ENCODE results near the gene TSPAN18.

The TSPAN18 gene

DNA sequence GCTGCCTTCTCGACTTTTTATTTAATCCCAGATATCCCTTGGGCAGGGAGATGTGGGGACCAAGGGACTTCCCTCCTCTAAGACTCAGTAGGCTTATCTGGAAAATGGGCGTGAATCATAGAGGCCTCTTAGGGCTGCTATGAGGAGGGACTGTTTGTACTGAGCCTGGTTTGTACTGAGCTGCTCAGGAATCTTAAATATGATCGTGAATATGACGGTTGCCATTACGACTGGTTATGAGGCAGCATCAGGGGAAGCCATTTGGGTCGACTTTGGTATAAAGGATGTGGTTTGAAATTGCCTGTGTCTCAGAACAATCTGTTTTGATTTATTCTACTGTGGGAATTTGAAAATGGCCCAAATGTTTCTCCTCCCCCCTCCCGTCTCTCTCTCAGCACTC lies 20.6 kb downstream of the TSPAN18 start:
- Histone ChIP-seq H3K36me3 (ENCODE audit: insufficient read depth, insufficient read length, low read length) (peaks cover 47% of the 10 kb centered on the region), H3K4me3 (ENCODE audit: insufficient read length, low read depth) (no peak overlapping the region), H3K9ac (ENCODE audit: insufficient read length, low read depth) (no peak overlapping the region), H3K9me3 (ENCODE audit: insufficient read depth, low read length) (no peaks in the 10 kb centered on the region), H3K27me3 (ENCODE audit: insufficient read depth, insufficient read length) (no peaks in the 10 kb centered on the region), H3K4me1 (ENCODE audit: insufficient read depth, insufficient read length) (peaks cover 14% of the 10 kb centered on the region)
- no peak for DNase-seq (ENCODE audit: low read depth, low spot score)
- TF ChIP-seq ZNF274 (IDR thresholded peaks at IDR 0.05; ENCODE audit: low read depth, low read length) (no peak), SUZ12 (IDR thresholded peaks at IDR 0.05; ENCODE audit: extremely low read depth, insufficient read depth, insufficient read length) (no peak), YY1 (IDR thresholded peaks at IDR 0.05; ENCODE audit: insufficient read depth, insufficient read length) (no peak)

DNA sequence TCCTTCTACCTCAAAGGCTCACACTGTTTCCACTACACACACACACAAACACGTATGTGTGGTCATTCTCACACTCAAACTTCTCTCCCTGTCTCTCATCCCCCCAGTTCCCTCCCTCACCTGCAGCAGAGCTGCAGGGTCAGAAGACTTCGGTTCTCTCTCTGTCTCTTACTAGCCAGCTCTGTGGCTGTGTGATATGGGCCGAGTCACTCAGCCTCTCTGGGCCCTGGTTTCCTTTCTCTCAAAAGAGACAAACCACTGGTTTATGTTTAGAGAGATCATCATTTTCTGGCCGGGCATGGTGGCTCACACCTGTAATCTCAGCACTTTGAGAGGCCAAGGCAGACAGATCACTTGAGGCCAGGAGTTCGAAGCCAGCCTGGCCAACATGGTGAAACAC lies 21.1 kb downstream of the TSPAN18 start:
- TF ChIP-seq SUZ12 (IDR thresholded peaks at IDR 0.05; ENCODE audit: extremely low read depth, insufficient read depth, insufficient read length) (no peak), YY1 (IDR thresholded peaks at IDR 0.05; ENCODE audit: insufficient read depth, insufficient read length) (no peak), ZNF274 (IDR thresholded peaks at IDR 0.05; ENCODE audit: low read depth, low read length) (no peak)
- H3K4me3 ChIP-seq (ENCODE audit: insufficient read length, low read depth) = no peak overlapping the region
- H3K9me3 ChIP-seq (ENCODE audit: insufficient read depth, low read length) = no peaks in the 10 kb centered on the region
- peaks cover 9% of the 10 kb centered on the region for H3K4me1 ChIP-seq (ENCODE audit: insufficient read depth, insufficient read length)
- H3K9ac ChIP-seq (ENCODE audit: insufficient read length, low read depth) = no peak overlapping the region
- H3K36me3 ChIP-seq (ENCODE audit: insufficient read depth, insufficient read length, low read length) = peaks cover 47% of the 10 kb centered on the region
- no peaks in the 10 kb centered on the region for H3K27me3 ChIP-seq (ENCODE audit: insufficient read depth, insufficient read length)
- no peak for DNase-seq (ENCODE audit: low read depth, low spot score)

DNA sequence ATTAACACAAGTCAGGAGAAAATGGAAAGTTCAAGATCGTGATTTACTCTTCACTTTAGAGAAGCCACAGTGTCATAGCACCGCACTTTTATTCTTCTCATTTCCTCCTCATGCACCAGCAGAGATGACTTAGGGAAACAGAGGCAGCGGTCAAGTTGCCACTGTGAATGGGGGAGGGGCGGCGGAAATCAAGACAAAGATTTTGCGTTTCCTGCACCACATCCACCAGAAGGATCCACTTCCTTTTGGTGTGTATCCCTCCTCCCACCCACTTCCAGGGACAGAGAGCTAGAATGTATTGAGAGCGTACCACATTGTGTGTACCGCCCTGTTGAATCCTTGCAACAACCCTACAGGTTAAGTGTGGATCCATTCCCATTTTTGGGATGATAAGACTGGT lies 21.8 kb downstream of the TSPAN18 start:
- TF ChIP-seq YY1 (IDR thresholded peaks at IDR 0.05; ENCODE audit: insufficient read depth, insufficient read length) = no peak
- TF ChIP-seq SUZ12 (IDR thresholded peaks at IDR 0.05; ENCODE audit: extremely low read depth, insufficient read depth, insufficient read length) = no peak
- TF ChIP-seq ZNF274 (IDR thresholded peaks at IDR 0.05; ENCODE audit: low read depth, low read length) = no peak
- H3K9me3 ChIP-seq (ENCODE audit: insufficient read depth, low read length) = no peaks in the 10 kb centered on the region
- no peaks in the 10 kb centered on the region for H3K27me3 ChIP-seq (ENCODE audit: insufficient read depth, insufficient read length)
- H3K9ac ChIP-seq (ENCODE audit: insufficient read length, low read depth) = no peak overlapping the region
- H3K4me3 ChIP-seq (ENCODE audit: insufficient read length, low read depth) = no peak overlapping the region
- peaks cover 5% of the 10 kb centered on the region for H3K4me1 ChIP-seq (ENCODE audit: insufficient read depth, insufficient read length)
- DNase-seq (ENCODE audit: low read depth, low spot score) = no peak
- peaks cover 41% of the 10 kb centered on the region for H3K36me3 ChIP-seq (ENCODE audit: insufficient read depth, insufficient read length, low read length)

- Histone ChIP-seq H3K36me3 (ENCODE audit: insufficient read depth, insufficient read length, low read length) (peaks cover 35% of the 10 kb centered on the region), H3K4me3 (ENCODE audit: insufficient read length, low read depth) (no peak overlapping the region), H3K27me3 (ENCODE audit: insufficient read depth, insufficient read length) (no peaks in the 10 kb centered on the region), H3K9ac (ENCODE audit: insufficient read length, low read depth) (no peak overlapping the region), H3K4me1 (ENCODE audit: insufficient read depth, insufficient read length) (peaks cover 4% of the 10 kb centered on the region), H3K9me3 (ENCODE audit: insufficient read depth, low read length) (no peaks in the 10 kb centered on the region)
- DNase-seq (ENCODE audit: low read depth, low spot score) = no peak
- TF ChIP-seq ZNF274 (IDR thresholded peaks at IDR 0.05; ENCODE audit: low read depth, low read length) (no peak), SUZ12 (IDR thresholded peaks at IDR 0.05; ENCODE audit: extremely low read depth, insufficient read depth, insufficient read length) (no peak), YY1 (IDR thresholded peaks at IDR 0.05; ENCODE audit: insufficient read depth, insufficient read length) (no peak)
Observed at GRCh38 chr11:44749189-44749588, 22.4 kb downstream of the TSPAN18 start.

DNA sequence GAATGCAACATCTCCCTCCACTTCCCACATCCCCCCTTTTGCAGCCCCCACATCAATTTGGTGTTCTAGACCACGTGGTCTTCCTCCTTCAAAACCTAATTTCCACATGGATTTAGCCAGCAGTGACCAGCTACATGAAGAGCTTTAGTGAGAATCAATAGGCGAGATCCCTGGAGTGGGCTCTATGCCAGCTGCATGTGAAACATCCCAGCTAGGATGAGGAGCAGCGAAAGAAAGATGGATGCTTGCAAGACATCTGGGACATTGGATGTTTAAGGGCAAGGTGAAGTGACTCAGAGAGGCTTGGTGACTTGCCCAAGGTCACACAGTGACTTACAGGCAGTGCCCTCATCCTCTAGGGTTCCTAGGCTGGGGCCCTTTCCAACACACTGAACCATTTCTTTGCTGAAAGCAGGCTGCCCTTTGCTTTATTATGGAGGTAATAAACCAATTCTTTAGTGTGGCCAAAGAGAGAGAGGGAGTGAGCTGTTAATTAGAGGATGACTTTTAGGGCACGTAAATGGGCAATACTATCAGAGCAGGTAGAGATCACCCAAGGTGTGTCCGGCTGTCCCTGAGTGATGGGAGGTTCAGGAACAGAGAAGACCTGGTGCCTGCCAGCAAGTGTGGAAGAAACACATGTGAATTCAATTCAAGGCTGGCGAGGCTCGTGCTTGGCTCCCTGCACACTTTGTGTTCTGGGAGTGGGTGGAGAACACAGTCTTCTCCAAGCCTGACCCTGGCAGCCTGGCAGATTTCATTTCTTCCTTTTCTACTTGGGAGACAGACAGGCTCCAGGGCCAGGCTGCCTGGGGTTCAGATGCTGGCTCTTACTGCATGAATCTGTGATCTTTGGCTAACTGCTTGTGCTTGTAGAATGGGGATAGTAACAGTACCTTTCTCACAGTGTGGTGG lies 24.0 kb downstream of the TSPAN18 start:
- peaks cover 22% of the 10 kb centered on the region for H3K36me3 ChIP-seq (ENCODE audit: insufficient read depth, insufficient read length, low read length)
- H3K27me3 ChIP-seq (ENCODE audit: insufficient read depth, insufficient read length) = no peaks in the 10 kb centered on the region
- DNase-seq (ENCODE audit: low read depth, low spot score) = no peak
- peaks cover 21% of the 10 kb centered on the region for H3K4me1 ChIP-seq (ENCODE audit: insufficient read depth, insufficient read length)
- no peaks in the 10 kb centered on the region for H3K9me3 ChIP-seq (ENCODE audit: insufficient read depth, low read length)
- H3K4me3 ChIP-seq (ENCODE audit: insufficient read length, low read depth) = no peak overlapping the region
- TF ChIP-seq YY1 (IDR thresholded peaks at IDR 0.05; ENCODE audit: insufficient read depth, insufficient read length) (no peak), ZNF274 (IDR thresholded peaks at IDR 0.05; ENCODE audit: low read depth, low read length) (no peak), SUZ12 (IDR thresholded peaks at IDR 0.05; ENCODE audit: extremely low read depth, insufficient read depth, insufficient read length) (no peak)
- H3K9ac ChIP-seq (ENCODE audit: insufficient read length, low read depth) = no peak overlapping the region

GRCh38 chr11:44752300-44752699 lies 25.5 kb downstream of the TSPAN18 start:
- peaks cover 21% of the 10 kb centered on the region for H3K4me1 ChIP-seq (ENCODE audit: insufficient read depth, insufficient read length)
- H3K27me3 ChIP-seq (ENCODE audit: insufficient read depth, insufficient read length) = no peaks in the 10 kb centered on the region
- no peak overlapping the region for H3K9ac ChIP-seq (ENCODE audit: insufficient read length, low read depth)
- peaks cover 16% of the 10 kb centered on the region for H3K36me3 ChIP-seq (ENCODE audit: insufficient read depth, insufficient read length, low read length)
- TF ChIP-seq SUZ12 (IDR thresholded peaks at IDR 0.05; ENCODE audit: extremely low read depth, insufficient read depth, insufficient read length) (no peak), YY1 (IDR thresholded peaks at IDR 0.05; ENCODE audit: insufficient read depth, insufficient read length) (no peak), ZNF274 (IDR thresholded peaks at IDR 0.05; ENCODE audit: low read depth, low read length) (no peak)
- peaks cover 8% of the 10 kb centered on the region for H3K9me3 ChIP-seq (ENCODE audit: insufficient read depth, low read length)
- DNase-seq (ENCODE audit: low read depth, low spot score) = no peak
- H3K4me3 ChIP-seq (ENCODE audit: insufficient read length, low read depth) = no peak overlapping the region

DNA sequence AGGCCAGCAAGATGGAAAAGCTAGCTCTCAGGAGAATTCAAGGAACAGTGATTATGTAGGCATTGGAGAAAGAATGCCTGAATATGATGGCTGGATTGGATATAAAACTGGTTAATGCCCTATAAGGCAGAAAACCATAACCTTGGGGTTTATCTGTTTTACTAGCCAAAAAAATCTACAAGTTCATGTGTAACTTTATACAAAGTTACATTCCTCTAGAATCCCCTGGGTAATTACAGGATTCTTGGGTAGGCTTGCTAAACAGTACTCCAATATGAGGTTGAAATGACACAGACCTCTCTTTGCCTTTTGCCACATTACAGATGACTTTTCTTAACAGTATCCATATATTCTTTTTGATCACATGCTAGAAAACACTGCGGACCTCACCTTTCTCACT lies 26.0 kb downstream of the TSPAN18 start:
- no peak overlapping the region for H3K4me3 ChIP-seq (ENCODE audit: insufficient read length, low read depth)
- TF ChIP-seq YY1 (IDR thresholded peaks at IDR 0.05; ENCODE audit: insufficient read depth, insufficient read length) (no peak), ZNF274 (IDR thresholded peaks at IDR 0.05; ENCODE audit: low read depth, low read length) (no peak), SUZ12 (IDR thresholded peaks at IDR 0.05; ENCODE audit: extremely low read depth, insufficient read depth, insufficient read length) (no peak)
- peaks cover 12% of the 10 kb centered on the region for H3K36me3 ChIP-seq (ENCODE audit: insufficient read depth, insufficient read length, low read length)
- peaks cover 12% of the 10 kb centered on the region for H3K9me3 ChIP-seq (ENCODE audit: insufficient read depth, low read length)
- no peak overlapping the region for H3K9ac ChIP-seq (ENCODE audit: insufficient read length, low read depth)
- no peaks in the 10 kb centered on the region for H3K27me3 ChIP-seq (ENCODE audit: insufficient read depth, insufficient read length)
- peaks cover 21% of the 10 kb centered on the region for H3K4me1 ChIP-seq (ENCODE audit: insufficient read depth, insufficient read length)
- no peak for DNase-seq (ENCODE audit: low read depth, low spot score)
